HG03469 (cell line): ENCODE results near the gene TCF7L1.
"Not testable (repeated sequence)": the region's sequence is repeated elsewhere in the genome, so short reads cannot be mapped to it uniquely, and the experiment has no call there.

Experiments used
- ATAC-seq: cut with Tn5 transposase; IDR thresholded peaks from one replicate; pipeline ENCODE4 v1.9.1; 2021; ENCODE audit warnings: mild to moderate bottlenecking, moderate library complexity, moderate number of reproducible peaks; ENCODE audit not compliant: unreplicated experiment

The TCF7L1 gene

DNA sequence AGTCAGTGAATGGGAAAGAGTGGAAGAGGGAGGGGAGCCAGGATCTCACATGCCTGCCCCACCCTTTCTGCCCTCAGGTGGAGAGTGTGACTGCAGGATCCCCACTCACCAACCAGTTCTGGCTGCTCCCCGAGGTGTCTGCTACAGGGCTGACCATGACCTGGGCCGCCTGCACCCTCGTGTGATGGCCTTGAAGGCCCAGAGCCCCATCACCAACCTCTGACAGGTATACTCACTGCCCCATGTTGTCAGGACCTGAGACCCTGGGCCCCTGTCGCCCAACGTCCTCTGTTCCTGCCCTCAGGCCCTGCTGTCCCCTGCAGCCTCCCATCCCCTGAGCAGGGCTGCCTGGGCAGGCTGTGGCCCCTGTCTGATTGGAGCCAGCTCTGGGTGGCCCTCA is 182.7 kb downstream of the TCF7L1 start:
- ATAC-seq, result not testable (repeated sequence)

DNA sequence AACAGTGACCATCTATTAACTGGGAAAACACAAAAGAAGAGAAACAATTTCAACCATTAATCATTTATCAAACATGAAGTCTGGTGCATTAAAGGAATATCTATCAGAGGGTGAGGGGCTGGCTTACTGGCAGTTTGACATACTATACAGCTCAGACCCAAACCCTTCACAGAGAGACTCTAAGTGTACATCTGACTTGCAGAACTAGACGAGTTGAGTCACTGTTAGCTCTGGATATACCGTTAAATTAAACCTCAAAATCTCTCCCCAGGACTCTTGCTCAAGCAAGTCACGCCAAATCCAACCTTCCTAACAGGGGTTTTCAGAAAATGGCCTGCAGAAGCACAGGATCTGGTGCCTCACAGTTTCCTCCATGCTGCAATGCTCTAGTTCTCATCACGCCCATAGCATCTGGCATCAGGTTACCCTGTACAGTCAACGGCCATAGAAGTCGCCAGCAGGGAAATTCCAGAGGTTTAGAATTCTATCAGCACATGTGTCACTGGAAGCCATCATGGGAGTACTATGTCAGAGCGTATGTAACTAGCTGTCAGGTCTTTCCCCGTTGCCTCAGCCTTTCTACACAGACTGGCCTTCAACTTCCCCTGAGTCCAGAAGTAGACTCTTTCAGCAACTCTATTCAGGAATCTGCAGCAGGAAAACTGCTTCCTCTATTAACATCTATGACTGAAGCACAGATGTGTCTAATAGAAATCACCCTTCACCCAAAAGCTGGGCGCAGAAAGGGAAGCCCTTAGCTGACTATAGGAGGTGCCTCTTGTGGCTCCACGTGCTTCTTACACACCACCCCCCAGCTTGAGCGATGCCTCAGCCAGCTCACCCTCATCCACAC is 185.3 kb downstream of the TCF7L1 start:
- no peak for ATAC-seq

GRCh38 chr2:85319796-85320195 is 186.6 kb downstream of the TCF7L1 start:
- ATAC-seq, result no peak

GRCh38 chr2:85323351-85323987 is 190.3 kb downstream of the TCF7L1 start:
- ATAC-seq, result no peak

- ATAC-seq, result not testable (repeated sequence)
Observed at GRCh38 chr2:85323988-85324367, 190.8 kb downstream of the TCF7L1 start.

GRCh38 chr2:85324639-85325465 is 191.7 kb downstream of the TCF7L1 start:
- no peak for ATAC-seq

- ATAC-seq, result no peak
Observed at GRCh38 chr2:85325466-85325811, 192.2 kb downstream of the TCF7L1 start.

- no peak for ATAC-seq
Observed at GRCh38 chr2:85326406-85327159, 193.4 kb downstream of the TCF7L1 start.

- ATAC-seq, result no peak
Observed at GRCh38 chr2:85327160-85327821, 194.1 kb downstream of the TCF7L1 start.

DNA sequence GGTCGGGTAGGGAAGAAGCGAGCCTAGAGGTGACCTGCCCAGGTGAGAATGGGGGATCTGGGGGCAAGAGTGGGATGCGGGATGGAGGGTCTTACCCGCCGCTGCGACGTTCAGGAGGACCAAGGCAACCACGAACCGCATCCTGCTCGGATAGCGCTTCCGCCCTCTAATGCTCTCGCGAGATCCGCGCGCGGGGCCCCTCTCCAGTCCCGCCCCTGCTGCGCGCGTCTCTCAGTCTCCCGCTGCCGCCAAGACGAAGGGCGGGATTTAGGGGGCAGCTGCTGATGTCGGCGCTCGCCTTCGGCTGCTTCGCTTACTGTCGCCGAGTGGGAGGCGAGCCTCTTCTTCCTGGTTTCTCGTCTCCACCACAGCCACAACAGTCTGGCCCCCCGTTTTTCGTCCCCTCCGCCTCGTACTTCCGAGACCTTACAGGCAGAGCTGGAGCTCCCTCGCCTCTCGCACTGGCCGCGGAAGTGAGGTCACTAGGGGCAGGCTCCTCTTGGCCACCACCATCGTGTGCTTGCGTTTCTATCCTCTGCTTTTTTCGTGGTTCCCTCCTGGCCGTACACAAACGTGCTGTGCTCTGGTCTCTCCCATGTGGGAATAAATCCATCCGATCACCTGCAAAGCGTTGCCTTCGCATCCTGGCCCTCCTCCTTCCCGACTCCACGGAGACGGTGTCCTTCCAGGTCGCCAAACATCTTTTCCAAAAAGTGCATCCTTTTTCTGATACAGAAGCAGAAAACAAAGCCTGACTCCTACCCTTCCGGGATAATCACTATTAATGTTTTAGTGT is 194.8 kb downstream of the TCF7L1 start, which contains the start of gene TGOLN2:
Gene TGOLN2 (minus strand): TSS at position 168 of the 796 bp plus-strand sequence. CDS start 27 bp downstream, at position 141.
- ATAC-seq, result peak; percentile 76

DNA sequence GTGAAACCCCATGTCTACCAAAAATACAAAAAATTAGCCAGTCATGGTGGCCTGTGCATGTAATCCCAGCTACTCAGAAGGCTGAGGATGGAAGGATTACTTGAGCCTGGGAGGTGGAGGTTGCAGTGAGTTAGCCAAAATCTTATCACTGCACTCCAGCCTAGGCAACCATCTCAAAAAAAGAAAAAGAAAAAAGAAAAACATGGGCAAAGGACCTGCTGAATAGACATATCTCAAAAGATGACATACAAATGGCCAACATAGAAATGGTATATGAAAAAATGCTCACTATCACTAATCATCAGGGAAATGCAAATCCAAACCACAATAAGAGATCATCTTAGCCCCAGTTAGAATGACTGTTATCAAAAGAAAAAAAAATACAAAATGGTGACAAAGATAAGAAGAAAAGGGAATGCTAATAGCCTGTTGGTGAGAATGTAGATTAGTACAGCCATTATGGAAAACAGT is 196.0 kb downstream of the TCF7L1 start:
- no peak for ATAC-seq

- ATAC-seq, result not testable (repeated sequence)
Observed at GRCh38 chr2:85329701-85330100, 196.5 kb downstream of the TCF7L1 start.

- ATAC-seq, result no peak
Observed at GRCh38 chr2:85330839-85331636, 197.8 kb downstream of the TCF7L1 start.

DNA sequence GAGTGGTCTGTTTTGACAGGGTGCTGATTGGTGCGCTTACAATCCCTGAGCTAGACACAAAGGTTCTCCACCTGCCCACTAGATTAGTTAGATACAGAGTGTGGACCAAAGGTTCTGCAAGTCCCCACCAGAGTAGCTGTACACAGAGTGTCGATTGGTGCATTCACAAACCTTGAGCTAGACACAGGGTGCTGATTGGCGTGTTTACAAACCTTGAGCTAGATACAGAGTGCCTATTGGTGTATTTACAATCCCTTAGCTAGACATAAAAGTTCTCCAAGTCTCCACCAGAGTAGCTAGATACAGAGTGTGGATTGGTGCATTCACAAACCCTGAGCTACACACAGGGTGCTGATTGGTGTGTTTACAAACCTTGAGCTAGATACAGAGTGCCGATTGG is 200.7 kb downstream of the TCF7L1 start:
- ATAC-seq, result not testable (repeated sequence)

- no peak for ATAC-seq
Observed at GRCh38 chr2:85334928-85335327, 201.7 kb downstream of the TCF7L1 start.

DNA sequence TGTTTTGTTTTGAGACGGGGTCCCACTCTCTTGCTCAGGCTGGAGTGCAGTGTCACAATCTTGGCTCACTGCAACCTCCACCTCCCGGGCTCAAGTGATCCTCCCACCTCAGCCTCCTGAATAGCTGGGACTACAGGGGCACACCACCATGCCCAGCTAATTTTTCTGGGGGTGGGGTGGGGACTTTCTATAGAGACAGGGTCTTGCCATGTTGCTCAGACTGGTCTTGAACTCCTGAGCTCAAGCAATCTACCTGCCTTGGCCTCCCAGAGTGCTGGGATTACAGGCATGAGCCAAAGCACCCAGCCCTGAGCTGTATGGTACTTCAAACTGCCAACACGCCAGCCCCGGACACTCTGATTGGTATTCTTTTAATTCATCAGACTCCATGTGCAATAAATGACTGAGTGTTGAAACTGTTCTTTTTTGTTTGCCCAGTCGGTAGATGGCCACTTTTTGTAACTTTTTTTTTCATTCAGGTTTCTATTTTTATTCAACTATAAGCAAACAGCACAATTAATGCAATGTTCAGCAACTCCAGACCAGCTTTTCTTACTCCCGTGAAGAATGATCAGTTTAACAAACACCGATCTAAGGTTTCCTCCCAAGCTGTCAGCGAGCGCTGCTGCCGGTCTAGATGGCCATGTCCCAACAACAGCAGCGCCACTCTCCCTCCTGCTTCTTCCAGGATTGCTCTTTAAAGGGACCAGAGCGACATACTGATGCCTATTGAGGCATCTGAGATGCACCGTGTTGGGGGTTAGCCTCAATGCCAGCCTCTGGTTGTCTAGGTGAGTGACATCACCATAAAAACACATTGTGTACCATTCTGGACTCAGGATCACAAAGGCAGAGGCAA is 207.1 kb downstream of the TCF7L1 start:
- no peak for ATAC-seq

DNA sequence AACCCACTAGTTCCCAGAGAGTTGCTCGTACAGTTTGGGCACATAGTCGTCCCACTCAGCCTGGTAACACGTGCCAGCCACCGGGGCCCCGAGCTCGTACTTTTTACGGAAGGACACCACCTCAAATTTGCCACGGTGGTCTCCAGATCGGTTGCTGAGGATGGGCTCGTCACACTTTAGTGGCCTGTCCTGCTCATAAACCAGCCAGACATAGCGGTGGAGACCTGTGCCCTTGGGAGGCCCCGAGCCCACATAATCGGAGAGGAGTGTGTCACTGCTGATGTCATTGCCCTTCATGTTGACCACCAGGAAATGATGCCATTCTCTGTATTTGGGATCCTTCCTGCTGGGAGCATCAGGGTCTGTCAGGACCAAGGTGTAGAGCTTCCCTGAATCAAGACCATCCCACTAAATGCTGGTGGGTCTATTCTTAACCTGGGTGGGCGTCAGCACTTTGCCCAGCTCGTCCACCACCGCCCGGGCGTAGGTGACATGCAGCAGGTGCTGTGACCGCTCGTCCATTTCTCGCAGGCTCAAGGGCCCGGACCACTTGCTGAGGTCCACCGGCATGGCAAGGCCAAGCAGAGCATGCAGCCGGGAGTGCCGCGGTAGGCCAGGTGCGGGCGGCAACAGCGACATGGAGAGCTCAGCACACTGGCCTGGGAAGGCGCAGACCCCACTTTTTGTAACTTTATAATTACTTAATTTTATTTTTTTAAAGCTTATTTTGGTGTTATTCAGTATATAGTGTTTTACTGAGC is 208.3 kb downstream of the TCF7L1 start:
- ATAC-seq, result no peak
